ENCODE data around the gene CPB1.

CPB1 gene

GRCh38 chr3:148884261-148884660, 56.6 kb downstream of the CPB1 start:
- no peak for DNase-seq

- no peak for DNase-seq
Observed at GRCh38 chr3:148889828-148890227, 62.2 kb downstream of the CPB1 start.

- no peak for DNase-seq
Observed at GRCh38 chr3:148896062-148896461, 68.5 kb downstream of the CPB1 start.

- no peak for DNase-seq
Observed at GRCh38 chr3:148901987-148902791, 74.6 kb downstream of the CPB1 start.

GRCh38 chr3:148903022-148903442, 75.4 kb downstream of the CPB1 start:
- no peak for DNase-seq

- DNase-seq, result no peak
Observed at GRCh38 chr3:148903941-148904340, 76.3 kb downstream of the CPB1 start.

- no peak for DNase-seq
Observed at GRCh38 chr3:148906667-148907066, 79.1 kb downstream of the CPB1 start.

Measured in activated CD4-positive, alpha-beta T cell treated with anti-CD3 and anti-CD28 coated beads, Interleukin-2, amount 50 U/mL, for 4 hours (primary cell).